Stimulated activated CD4-positive, alpha-beta T cell treated with anti-CD3 and anti-CD28 coated beads, TNF-alpha, amount 100 ng/mL, for 48 hours (primary cell): ENCODE measurements around the gene TTC33.
A peak's percentile ranks its signal among the peaks of the same experiment; 100 is the strongest.

Experiments
- DNase-seq, 3 donors: peaks; one replicate each; pipeline ENCODE4 v3.0.0-alpha.2; 2020; ENCODE audit warnings: low read depth in 3 of 3

Gene TTC33

DNA sequence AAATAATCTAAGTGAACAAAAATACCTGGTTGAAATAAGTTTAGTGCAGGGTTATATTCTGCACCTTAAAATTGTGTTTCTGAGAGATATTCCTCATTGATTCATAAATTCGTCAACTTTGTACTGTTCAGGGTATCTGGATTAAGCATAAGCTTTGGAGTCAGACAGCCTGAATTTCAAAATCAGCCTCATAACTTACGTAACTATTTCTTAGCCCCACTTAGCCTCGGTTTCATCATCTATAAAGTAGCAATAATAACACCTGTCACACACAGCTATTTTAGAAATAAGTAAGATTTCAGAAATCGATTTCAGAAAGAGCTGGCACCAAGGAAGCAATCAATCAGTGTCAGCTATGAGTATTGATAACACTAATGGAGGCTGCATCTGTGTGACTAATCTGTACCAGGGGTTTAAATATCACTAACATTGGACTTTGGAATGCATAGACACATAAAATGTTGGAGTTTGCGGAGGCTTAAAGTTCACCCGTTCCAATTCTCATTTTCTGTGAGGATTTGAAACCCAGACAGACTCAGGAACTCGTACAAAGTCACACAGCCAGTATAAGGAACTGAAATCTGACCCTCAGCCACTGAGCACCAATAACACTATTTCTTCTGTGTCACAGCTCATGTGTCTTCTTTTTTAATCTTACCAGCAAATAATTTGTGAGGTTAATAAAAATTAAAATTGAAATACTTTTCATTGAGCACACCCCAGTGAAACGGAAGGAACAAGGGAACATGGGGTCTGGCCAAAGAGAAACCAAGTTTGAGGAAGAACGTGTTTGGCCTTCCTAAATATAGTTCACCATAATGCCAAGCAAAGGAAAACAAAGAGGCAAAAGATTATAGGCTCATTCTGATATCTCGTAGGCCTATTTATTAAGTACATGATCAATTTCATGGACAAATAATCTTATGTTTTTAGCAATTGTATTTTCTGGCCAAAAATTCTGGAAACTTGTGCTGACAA lies 270.5 kb downstream of the TTC33 start:
- no peak for DNase-seq

- DNase-seq = no peak
These were observed 271.3 kb downstream of the TTC33 start for GRCh38 chr5:40484495-40484894.

GRCh38 chr5:40483316-40483715 lies 272.4 kb downstream of the TTC33 start:
- no peak for DNase-seq

- DNase-seq = no peak
These were observed 274.5 kb downstream of the TTC33 start for GRCh38 chr5:40481241-40481640.

GRCh38 chr5:40480392-40480791 lies 275.4 kb downstream of the TTC33 start:
- DNase-seq = peak in 2 of 3 donors; percentile 26 to 52

DNA sequence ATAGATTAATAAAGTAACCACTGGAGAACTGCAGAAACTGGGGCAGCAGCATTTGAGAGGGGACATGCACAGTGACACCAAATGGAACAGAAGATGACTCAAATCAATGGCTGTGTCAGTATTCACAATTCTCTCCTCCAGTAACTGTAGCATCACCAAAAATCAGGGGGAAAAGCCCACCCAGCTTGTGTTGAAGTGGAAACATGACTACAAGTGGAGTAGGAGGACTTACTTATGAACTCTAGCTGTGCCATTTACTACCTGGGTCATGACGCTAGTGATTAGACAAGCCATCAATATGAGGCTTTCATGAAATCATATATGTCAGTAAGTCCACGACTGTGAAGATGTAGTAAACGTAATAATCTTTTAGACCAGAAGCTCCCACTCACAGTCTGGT lies 275.8 kb downstream of the TTC33 start:
- peak in 1 of 3 donors; percentile 16 for DNase-seq

DNA sequence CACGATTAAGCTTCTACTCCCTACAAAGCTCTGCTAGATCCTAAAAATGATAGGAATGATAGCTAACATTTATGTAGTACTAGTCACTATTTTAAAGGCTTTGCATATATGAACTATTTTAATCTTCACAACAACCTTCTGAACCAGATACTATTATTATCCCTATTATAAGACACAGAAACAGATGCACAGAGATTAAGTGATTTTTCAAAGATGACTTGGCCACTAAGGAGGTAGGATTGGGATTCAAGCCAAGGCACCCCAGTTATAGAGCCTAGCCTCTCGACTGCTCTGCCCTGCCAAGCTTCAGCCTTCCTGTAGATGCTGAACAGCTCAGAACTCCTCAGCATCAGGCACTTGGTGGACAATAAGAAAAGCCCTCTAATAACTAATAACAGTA lies 277.0 kb downstream of the TTC33 start:
- no peak for DNase-seq

GRCh38 chr5:40477856-40478546 lies 277.8 kb downstream of the TTC33 start:
- DNase-seq = no peak

- DNase-seq = no peak
These were observed 280.2 kb downstream of the TTC33 start for GRCh38 chr5:40475561-40475960.

DNA sequence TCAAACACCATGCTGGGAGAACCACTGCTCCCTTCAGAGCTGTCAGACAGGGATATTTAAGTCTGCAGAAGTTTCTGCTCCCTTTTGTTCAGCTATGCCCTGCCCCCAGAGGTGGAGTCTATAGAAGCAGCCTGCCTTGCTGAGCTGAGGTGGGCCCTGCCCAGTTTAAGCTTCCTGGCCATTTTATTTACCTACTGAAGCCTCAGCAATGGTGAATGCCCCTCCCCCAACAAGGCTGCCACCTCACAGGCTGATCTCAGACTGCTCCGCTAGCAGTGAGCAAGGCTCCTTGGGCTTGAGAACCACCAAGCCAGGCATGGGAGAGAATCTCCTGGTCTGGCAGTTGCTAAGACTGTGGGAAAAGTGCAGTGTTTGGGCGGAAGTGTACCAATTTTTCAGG lies 281.5 kb downstream of the TTC33 start:
- DNase-seq = no peak

DNA sequence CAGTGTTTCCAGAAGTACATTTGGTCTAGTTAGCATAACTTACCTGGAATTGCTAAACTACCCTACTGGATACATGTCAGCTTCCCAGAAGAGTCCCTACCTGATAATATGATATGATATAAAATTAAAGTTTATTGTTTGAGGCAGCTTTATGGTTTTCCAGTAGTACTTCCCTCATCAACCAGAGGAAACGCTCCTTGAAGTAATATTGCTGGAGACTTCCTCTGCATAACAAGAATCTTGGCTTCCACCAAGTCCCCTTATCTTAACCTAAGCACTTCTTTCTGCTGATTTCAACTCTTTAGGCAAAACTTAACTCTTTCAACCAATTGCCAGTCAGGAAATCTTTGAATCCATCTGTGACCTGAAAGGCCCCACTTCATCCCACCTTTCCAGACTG lies 290.3 kb downstream of the TTC33 start:
- no peak for DNase-seq

- DNase-seq = no peak
These were observed 291.2 kb downstream of the TTC33 start for GRCh38 chr5:40464511-40464910.
